ENCODE measurements around the gene TCFL5. TPM values are rescaled to one million over a fixed set of nuclear protein-coding genes. Genes with fewer than 3 reads are reported as not detected.

TCFL5 gene
- total and polyA plus RNA-seq, 12 donors, result 3.5 to 12.0 (median 5.5) TPM

DNA sequence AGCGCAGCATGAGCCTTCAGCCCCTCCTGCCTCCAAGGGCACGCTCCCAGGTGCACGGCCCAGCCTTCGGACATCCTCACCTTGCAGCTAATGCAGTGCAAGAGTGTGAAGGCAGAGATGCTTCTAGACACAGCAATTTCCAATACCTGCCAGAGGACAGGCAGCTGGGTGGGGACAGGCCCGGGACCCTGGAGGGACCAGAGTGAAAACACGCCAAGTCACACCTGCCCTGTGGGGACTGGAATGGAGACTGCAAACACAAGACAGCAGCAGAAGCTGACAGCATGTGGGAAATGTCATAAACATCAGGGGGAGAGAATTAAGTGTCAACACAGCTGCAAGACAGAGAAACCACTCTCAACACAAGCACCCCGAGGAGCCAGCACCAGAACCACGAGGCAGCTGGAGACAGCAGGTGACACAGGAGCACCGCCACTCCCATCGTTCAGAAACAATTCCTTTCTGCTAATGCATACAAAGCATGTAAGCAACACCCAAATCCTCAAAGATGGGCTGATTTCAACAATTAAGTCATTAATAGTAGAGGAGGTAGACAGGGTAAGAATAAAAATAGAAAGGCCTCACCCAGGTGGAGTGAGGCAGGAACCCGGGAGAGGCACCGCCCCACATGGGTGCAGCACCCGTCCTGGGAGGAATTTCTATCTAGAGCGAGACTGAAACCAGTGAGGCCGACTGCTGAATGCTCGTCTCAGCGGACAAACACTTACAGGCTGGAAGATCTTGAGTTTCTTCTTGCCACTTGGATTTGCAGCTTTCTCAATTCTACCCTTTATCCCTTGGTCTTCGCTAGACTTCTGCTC is 47.6 kb upstream of the TCFL5 start:
- intact Hi-C loops (cut with DNase I), result no loop called here
- H3K9me3 ChIP-seq (replicated peaks in 1 of 3), result no peaks in the 10 kb centered on the region
- no peak overlapping the region for H3K4me3 ChIP-seq
- DNase-seq, result no peak
- no peaks in the 10 kb centered on the region for H3K27me3 ChIP-seq
- H3K4me1 ChIP-seq (replicated peaks in 1 of 2), result peaks cover 8 to 12% of the 10 kb centered on the region in 2 donors
- TF ChIP-seq, protein P1, sequence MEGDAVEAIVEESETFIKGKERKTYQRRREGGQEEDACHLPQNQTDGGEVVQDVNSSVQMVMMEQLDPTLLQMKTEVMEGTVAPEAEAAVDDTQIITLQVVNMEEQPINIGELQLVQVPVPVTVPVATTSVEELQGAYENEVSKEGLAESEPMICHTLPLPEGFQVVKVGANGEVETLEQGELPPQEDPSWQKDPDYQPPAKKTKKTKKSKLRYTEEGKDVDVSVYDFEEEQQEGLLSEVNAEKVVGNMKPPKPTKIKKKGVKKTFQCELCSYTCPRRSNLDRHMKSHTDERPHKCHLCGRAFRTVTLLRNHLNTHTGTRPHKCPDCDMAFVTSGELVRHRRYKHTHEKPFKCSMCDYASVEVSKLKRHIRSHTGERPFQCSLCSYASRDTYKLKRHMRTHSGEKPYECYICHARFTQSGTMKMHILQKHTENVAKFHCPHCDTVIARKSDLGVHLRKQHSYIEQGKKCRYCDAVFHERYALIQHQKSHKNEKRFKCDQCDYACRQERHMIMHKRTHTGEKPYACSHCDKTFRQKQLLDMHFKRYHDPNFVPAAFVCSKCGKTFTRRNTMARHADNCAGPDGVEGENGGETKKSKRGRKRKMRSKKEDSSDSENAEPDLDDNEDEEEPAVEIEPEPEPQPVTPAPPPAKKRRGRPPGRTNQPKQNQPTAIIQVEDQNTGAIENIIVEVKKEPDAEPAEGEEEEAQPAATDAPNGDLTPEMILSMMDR (IDR thresholded peaks at IDR 0.05), result no peak
- TF ChIP-seq POLR2A (IDR thresholded peaks at IDR 0.05), result no peak
- WGBS, 4 donors, result 86 to 87% (median 87%) methylated on average over 15 to 18 of the region's 18 CpGs
- H3K36me3 ChIP-seq (replicated peaks in 1 of 2), result peaks cover 0 to 80% of the 10 kb centered on the region in 2 donors
- H3K27ac ChIP-seq, result no peak overlapping the region

DNA sequence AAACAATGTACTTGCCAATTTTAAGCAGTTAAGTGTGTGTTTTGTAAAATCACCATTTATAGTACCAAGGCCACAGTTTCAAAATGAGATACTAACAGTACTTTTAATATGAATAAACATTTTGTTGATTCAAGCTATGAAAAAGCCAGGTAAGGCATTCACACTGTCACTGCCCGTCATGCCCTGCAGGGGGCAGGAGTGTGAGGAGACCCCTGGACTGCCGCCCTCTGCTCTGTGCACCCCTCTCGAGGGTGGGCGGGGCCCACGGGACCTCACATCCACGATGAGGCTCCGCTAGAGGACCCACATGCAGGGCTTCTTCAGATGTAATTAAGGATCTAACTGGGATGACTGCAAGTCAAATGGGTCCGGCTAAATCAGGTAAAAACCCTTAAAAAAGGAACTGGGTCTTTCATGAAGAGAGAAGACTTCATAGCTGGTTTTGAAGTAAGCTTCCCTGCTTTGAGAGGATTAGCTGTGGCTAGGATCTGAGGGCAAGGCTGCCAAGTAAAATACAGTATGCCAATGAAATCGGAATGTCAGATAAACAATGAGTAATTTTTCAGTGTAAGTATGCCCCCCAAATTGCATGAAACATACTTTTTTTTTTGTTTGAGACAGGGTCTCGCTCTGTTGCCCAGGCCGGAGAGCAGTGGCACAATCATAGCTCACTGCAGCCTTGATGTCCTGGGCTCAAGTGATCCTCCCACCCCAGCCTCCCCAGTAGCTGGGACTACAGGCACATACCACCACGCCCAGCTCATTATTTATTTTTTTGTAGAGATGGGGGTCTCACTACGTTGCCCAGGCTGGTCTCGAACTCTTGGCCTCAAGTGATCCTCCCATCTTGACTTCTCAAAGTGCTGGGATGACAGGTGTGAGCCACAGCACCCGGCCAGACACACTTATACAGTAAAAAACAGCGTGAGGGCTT is 46.0 kb upstream of the TCFL5 start:
- Histone ChIP-seq H3K4me3 (no peak overlapping the region), H3K4me1 (replicated peaks in 1 of 2) (peaks cover 0 to 2% of the 10 kb centered on the region in 2 donors), H3K9me3 (replicated peaks in 1 of 3) (no peaks in the 10 kb centered on the region), H3K27ac (no peak overlapping the region), H3K36me3 (replicated peaks in 1 of 2) (peaks cover 0 to 95% of the 10 kb centered on the region in 2 donors), H3K27me3 (no peaks in the 10 kb centered on the region)
- TF ChIP-seq POLR2A (IDR thresholded peaks at IDR 0.05), result no peak
- TF ChIP-seq, protein P1 (IDR thresholded peaks at IDR 0.05), result peak in 3 of 6 experiments; percentile 16 to 43 (median 22)
- no peak for DNase-seq
- 69 to 75% (median 73%) methylated on average over 16 of the region's 16 CpGs for WGBS, 4 donors
- intact Hi-C loops (cut with DNase I), result no loop called here

DNA sequence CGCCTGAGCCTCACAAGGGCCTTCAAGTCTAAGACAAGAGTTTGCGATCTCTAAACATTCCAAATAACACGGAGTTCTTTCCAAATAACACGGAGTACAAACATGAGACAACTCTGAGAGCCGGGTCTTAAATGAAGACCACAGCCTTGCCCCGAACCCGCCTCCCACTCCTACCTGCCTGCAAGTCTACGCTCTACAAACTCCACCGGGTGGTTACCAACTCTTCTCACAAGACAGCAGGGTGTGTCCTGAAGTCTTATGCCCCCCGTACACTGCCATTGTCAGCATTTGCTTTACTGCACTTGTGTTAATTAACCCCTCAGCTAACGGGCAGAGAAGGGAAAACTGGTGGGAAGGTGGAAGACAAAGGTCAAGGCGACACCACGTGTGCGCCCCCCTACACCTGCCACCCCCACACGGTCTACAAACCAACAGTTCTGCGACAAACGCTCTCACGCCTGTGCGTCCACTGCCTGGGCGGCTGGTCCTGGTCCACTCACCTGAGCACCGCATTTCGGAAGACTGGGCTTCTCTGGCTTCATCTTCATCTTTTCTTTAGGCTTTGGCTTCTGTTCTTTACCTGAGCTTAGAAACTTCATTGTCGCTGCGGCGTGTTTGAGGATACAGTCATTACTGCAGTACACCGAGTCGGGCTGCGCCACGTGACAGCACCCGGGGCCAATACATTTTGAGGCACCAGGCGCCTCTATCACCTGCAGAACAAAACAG is 45.2 kb upstream of the TCFL5 start:
- no peaks in the 10 kb centered on the region for H3K4me1 ChIP-seq (replicated peaks in 1 of 2)
- TF ChIP-seq POLR2A (IDR thresholded peaks at IDR 0.05), result no peak
- TF ChIP-seq, protein P1 (IDR thresholded peaks at IDR 0.05), result no peak
- DNase-seq, result no peak
- intact Hi-C loops (cut with DNase I), result no loop called here
- peaks cover 0 to 99% of the 10 kb centered on the region in 2 donors for H3K36me3 ChIP-seq (replicated peaks in 1 of 2)
- 86 to 90% (median 88%) methylated on average over 31 of the region's 31 CpGs for WGBS, 4 donors
- H3K9me3 ChIP-seq (replicated peaks in 1 of 3), result no peaks in the 10 kb centered on the region
- H3K4me3 ChIP-seq, result no peak overlapping the region
- H3K27ac ChIP-seq, result no peak overlapping the region
- H3K27me3 ChIP-seq, result no peaks in the 10 kb centered on the region

Data from adrenal gland (tissue), 12 donors.